SW480 (cell line): ENCODE data around the gene CASP3.
"Not testable (repeated sequence)": the region's sequence is repeated elsewhere in the genome, so short reads cannot be mapped to it uniquely, and the experiment has no call there.

ENCODE experiments used
- DNase-seq: peaks from one replicate; pipeline ENCODE4 v3.0.0-alpha.2; 2016; ENCODE audit warnings: low spot score

The CASP3 gene

GRCh38 chr4:184596044-184596616, 53.1 kb downstream of the CASP3 start:
- no peak for DNase-seq

- no peak for DNase-seq
Measured at GRCh38 chr4:184595430-184595829, 53.8 kb downstream of the CASP3 start.

- no peak for DNase-seq
Measured at GRCh38 chr4:184593461-184593860, 55.8 kb downstream of the CASP3 start.

GRCh38 chr4:184591747-184592270, 57.4 kb downstream of the CASP3 start:
- DNase-seq, result not testable (repeated sequence)

GRCh38 chr4:184591070-184591677, 58.1 kb downstream of the CASP3 start:
- no peak for DNase-seq

- DNase-seq, result no peak
Measured at GRCh38 chr4:184590196-184590595, 59.1 kb downstream of the CASP3 start.

GRCh38 chr4:184588893-184589292, 60.4 kb downstream of the CASP3 start:
- no peak for DNase-seq

- DNase-seq, result no peak
Measured at GRCh38 chr4:184587701-184588100, 61.5 kb downstream of the CASP3 start.

- no peak for DNase-seq
Measured at GRCh38 chr4:184587221-184587620, 62.0 kb downstream of the CASP3 start.

- no peak for DNase-seq
Measured at GRCh38 chr4:184583738-184584502, 65.3 kb downstream of the CASP3 start.
